NCI-H1092 treated with DMSO at 0.1 percent for 48 hours (cell line): ENCODE measurements around the gene SLC5A6.

Experiments
- DNase-seq: peaks from one replicate; lab custom pipeline; 2025; lab: John Stamatoyannopoulos, UW

SLC5A6 gene

DNA sequence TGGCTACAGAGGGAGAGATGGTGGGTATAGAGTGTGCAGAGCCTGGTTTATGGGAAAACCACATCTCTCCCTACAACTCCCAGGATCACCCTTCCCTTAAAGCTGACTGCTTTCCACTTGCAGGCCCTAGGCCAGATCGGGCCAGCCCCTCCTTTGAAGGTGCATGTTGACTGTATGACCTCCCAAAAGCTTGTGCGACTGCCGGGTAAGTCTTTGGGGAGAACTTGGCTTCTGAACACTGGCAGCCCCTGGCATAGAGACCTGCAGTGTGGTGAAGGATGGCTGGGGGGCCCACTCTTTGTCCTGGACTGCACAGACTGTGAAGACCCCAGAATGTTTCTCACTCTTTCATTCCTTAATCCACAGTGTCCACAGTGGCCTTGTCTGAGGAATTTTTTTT lies 24.6 kb upstream of the SLC5A6 start:
- no peak for DNase-seq

DNA sequence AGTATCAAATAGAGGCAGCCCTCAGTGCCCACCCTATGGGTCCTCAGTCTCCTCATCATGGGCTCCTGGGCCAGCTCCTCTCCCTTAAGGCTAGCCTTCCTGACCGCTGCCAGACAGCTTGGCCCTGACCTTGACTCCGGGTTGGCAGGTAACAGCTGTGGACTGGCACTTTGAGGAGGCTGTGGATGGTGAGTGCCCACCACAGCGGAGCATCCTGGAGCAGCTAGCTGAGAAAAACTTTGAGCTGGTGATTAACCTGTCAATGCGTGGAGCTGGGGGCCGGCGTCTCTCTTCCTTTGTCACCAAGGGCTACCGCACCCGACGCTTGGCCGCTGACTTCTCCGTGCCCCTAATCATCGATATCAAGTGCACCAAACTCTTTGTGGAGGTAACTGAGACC lies 24.1 kb upstream of the SLC5A6 start:
- no peak for DNase-seq

DNA sequence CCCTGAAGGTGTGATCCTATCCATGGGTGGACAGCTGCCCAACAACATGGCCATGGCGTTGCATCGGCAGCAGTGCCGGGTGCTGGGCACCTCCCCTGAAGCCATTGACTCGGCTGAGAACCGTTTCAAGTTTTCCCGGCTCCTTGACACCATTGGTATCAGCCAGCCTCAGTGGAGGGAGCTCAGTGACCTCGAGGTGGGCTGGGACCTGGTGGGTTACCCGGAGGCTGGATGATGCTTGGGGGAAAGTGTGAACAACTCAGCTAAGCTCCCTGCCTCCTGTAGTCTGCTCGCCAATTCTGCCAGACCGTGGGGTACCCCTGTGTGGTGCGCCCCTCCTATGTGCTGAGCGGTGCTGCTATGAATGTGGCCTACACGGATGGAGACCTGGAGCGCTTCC lies 21.3 kb upstream of the SLC5A6 start:
- DNase-seq: no peak

DNA sequence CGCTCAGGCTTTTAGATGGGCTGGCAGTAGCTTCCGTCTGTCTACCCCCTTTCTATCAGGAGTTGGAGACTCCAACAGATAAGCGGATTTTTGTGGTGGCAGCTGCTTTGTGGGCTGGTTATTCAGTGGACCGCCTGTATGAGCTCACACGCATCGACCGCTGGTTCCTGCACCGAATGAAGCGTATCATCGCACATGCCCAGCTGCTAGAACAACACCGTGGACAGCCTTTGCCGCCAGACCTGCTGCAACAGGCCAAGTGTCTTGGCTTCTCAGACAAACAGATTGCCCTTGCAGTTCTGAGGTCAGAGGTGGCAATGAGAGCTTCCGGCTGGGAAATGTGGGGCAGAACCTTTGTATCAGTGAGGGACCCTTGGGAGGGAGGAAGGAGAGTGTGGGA lies 19.9 kb upstream of the SLC5A6 start:
- DNase-seq: no peak

DNA sequence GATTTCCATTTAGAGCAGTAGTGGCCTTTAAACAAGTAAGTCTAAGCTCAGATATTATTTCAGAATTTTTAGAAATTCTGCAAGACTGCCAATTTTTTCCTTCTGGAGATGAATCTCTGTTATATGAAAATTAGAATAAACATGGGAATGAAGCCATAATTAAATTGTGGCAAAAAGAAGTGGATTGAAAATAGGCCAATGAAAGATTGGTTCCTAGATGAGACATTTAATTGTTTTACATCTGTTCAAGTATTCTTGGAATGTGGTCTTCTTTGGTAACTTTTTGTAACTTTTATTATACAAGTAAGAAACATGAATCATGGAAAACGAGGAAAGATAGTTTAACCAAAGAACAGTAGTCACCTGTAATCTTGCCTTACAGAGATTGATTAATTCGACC lies 15.4 kb upstream of the SLC5A6 start:
- DNase-seq: no peak

DNA sequence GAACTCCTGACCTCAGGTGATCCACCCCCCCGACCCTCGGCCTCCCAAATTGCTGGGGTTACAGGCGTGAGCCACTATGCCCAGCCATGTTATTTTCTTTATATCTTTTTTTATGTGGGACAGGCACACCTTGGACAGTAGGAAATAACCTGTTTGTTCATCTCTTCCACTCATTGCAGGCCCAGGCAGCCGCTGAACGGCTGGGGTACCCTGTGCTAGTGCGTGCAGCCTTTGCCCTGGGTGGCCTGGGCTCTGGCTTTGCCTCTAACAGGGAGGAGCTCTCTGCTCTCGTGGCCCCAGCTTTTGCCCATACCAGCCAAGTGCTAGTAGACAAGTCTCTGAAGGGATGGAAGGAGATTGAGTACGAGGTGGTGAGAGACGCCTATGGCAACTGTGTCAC lies 13.5 kb upstream of the SLC5A6 start:
- DNase-seq: no peak

DNA sequence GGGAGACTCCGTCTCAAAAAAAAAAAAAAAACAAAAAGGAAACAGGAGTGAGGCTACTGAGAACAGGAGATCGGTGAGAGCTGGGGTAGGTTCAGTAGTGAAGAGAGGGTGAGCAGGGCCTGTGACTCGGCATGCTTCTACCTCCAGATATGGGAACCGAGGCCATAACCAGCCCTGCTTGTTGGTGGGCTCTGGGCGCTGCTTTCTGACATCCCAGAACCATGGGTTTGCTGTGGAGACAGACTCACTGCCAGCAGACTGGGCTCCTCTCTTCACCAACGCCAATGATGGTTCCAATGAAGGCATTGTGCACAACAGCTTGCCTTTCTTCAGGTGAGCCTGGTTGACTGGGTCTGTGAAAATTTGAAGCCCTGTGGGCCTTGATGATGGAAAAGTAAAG lies 11.3 kb upstream of the SLC5A6 start:
- DNase-seq: no peak

DNA sequence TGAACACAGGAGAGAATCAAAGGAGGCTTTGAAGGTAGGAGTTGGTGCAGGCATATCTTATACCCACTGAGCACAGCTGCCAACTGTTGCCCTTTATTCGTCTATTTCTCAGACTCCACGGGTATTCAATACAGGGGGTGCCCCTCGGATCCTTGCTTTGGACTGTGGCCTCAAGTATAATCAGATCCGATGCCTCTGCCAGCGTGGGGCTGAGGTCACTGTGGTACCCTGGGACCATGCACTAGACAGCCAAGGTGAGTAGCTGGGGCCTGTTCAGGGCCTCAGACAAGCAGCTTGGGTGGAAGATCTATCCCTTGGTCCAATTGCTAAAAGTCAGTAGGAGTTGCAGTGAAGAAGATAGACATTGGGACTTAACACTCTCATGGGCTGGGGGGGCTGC lies 10.3 kb upstream of the SLC5A6 start:
- DNase-seq: no peak

DNA sequence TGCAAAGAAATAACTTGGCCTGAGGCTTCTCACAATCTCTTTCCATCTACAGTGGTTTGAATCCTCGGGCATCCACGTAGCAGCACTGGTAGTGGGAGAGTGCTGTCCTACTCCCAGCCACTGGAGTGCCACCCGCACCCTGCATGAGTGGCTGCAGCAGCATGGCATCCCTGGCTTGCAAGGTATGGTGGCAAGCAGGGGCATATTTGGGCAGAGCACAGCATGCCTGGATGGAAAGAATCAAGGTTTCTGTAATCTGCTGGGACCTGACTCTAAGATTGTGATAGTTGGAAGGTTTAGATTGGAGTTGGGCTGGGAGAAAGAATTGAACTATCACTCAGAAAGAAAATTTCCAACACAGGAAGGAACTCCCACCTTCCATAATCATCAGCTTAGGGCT lies 9.1 kb upstream of the SLC5A6 start:
- no peak for DNase-seq

DNA sequence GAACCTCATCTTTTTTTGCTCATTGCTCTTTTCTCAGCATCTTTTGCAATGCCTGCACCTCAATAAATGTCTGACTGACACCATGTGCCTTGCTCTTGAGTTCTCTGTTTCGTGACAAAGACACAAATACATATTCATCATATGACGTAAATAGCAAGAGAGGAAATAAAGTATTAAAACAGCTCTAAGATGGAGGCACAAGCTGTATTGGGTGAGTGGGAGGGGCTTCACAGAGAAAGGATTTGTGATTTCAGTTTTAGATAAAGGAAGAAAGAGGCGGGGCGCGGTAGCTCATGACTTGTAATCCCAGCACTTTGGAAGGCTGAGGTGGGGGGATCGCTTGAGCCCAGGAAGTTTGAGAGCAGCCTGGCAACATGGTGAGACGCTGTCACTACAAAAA lies 8.0 kb upstream of the SLC5A6 start:
- no peak for DNase-seq

DNA sequence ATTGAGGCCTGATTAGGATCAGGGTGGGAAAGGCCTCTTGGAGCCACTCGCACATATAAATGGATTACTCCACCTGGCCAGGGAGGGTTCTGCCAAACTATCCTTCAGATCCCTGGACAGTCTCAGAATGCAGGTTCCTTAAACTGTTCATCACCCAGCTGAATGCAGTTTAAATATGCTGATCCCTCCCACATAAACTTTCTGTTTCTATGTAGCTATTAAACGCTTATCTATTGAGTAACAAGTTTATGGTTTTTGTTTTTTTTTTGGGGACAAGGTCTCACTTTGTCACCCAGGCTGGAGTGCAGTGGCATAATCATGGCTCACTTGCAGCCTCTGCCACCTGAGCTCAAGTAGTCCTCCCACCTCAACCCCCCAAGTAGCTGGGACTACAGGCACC lies 7.0 kb upstream of the SLC5A6 start:
- no peak for DNase-seq

DNA sequence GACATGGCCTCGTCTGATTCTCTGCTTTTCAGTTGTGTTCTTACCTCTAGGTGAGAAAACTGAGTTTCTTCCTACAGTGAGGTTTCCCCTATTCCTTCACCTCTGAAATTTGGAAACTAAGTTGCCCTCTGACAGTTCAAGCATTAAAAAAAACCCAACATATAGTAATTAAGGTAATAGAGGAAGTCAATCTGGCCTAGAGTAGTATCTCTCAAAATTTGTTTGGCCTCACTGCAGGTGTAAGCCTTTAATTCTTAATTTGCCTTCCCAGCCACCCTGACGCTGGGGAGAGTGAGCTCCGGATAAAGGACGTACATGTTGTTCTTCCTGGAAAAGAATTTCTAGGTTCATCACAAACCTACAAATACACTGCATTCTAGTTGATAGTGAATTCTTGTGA lies 6.5 kb upstream of the SLC5A6 start:
- DNase-seq: no peak

DNA sequence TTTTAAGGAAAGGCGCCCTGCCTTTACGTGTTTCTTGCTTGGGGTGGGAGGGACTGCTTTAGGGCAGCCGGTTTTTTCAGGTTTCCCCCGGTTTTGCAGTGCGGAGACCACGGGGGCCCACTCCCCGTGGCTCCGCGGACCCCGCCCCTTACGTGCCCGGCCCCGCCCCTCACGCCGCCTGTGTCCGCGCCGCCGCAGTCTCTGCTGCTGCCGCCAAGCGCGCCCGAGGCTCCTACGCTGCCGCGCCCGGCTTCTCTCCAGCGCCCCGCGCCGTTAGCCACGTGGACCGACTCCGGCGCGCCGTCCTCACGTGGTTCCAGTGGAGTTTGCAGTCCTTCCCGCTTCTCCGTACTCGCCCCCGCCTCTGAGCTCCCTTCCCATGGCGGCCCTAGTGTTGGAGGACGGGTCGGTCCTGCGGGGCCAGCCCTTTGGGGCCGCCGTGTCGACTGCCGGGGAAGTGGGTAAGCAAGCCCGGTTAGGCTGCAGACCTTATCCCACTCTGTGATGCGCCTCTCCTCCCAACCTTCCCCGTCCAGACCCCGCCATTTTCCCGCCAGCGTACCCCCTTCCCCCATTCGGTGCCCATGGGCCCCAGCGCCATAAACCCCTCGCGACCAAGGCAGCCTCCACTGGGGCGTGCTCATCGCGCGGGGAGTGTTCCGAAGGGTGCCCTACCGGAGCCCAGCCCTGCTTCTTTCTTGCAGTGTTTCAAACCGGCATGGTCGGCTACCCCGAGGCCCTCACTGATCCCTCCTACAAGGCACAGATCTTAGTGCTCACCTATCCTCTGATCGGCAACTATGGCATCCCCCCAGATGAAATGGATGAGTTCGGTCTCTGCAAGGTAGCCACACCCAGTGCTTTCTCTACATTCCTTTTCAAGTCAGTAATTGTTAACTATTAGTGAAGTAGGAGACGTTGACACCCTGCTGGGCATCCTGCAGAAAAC lies 5.4 kb upstream of the SLC5A6 start, which contains the start of gene CAD:
TSS of gene CAD (plus strand) at position 197 of the 949 bp plus-strand sequence. CDS start at position 380, 183 bp downstream.
- DNase-seq: peak; percentile 75

DNA sequence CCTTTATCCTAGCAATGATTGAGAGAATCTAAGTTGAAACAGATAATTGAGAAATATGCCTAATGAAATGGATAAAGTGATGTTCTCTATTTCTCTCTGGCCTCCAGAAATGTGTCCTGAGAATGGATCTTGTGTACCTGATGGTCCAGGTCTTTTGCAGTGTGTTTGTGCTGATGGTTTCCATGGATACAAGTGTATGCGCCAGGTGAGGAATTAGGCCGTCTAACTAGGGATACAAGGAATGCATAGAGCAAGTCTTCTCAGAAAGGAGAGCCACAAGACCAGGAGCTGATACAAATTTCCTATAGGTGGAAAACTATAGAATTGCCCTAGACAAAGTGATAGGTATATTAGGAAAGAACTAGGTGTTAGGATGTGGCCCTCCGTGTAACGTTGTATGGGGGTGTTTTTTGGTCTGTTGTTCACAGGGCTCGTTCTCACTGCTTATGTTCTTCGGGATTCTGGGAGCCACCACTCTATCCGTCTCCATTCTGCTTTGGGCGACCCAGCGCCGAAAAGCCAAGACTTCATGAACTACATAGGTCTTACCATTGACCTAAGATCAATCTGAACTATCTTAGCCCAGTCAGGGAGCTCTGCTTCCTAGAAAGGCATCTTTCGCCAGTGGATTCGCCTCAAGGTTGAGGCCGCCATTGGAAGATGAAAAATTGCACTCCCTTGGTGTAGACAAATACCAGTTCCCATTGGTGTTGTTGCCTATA lies 4.5 kb upstream of the SLC5A6 start:
- DNase-seq: no peak

DNA sequence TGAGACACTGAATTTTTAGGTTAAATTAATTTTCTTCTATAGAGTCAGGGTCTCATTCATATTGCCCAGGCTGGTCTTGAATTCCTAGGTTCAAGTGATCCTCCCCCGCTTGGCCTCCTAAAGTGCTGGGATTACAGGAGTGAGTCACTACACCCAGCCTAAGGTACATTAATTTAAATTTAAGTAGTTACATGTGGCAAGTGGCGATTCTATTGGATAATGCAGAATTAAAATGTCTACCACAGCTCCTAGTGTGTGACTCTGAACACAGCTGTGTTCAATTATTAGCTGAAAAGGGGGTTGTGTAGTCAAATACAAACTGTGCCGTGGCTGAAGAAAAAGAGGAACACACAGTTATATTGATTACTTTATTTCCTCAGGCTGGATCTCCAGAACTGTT lies 2.9 kb upstream of the SLC5A6 start:
- no peak for DNase-seq

DNA sequence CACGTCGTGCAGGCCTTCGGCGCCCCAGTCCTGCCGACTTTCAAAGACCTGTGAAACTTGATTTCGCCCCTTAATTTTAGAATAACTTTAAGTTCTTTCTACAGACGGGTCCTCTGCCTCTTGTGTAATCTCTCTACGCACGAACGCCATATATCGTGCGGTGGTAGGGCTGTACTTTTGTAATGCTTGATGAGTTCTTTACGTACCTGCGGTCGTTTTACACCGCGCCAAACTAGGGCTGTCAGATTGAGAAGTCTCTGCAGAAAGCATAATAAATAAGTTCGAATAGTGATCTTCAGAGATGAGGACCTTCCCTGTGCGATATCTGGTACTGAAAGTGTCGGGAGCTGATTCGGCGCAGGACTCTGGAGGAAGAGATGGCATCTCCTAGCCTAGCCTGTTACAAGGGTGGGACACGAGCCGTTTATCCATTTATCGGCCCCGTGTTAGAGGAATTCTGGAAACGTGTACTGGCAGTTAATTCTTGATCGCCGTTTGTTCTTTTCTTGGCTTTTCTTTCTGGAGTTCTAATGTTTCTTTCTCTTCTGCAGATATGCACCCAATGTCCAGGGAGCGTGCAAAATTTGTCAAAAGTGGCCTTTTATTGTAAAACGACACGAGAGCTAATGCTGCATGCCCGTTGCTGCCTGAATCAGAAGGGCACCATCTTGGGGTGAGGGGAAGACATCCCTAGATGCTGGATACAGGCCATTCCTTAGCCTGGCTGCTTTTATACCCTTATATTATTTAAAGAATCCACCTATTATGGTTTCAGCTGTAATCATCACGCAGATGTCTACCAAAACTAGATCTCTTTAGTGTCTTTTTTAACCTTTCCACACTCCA lies 781 bp upstream of the SLC5A6 start:
- peak; percentile 33 for DNase-seq

DNA sequence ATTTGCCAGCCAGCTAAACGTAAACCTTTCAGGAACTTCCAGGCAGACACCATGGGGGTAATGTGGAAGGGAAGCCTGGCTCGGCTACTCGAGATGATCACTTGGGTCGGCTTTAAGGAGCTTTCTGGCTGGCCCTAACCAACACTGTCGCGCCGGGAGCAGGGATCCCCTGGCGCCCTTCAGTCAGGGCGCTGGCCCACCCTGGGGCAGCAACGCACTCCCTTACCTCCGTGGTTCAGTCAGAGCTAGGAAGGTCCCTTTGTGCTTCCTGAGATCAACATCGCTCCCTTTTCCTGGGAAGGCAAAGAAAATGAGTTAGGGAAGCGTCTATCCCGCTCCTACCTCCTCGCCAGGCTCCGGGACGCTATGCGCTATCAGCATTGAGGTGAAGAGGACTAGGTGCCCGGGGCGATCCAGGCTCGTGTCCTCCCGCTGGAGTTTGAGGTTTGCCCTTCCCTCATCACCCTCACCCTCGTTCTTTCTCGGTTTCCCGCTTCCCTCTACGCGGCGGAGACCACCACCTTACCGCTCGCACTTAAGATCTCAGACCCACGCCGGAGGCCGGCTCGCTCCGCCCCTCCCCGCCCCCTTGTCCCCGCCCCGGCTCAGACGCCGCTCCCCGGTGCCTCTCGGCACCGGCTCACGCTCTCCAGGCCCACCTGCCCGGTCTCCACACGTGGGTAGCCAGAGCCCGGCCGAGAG lies 676 bp downstream of the SLC5A6 start:
- peak; percentile 85 for DNase-seq

DNA sequence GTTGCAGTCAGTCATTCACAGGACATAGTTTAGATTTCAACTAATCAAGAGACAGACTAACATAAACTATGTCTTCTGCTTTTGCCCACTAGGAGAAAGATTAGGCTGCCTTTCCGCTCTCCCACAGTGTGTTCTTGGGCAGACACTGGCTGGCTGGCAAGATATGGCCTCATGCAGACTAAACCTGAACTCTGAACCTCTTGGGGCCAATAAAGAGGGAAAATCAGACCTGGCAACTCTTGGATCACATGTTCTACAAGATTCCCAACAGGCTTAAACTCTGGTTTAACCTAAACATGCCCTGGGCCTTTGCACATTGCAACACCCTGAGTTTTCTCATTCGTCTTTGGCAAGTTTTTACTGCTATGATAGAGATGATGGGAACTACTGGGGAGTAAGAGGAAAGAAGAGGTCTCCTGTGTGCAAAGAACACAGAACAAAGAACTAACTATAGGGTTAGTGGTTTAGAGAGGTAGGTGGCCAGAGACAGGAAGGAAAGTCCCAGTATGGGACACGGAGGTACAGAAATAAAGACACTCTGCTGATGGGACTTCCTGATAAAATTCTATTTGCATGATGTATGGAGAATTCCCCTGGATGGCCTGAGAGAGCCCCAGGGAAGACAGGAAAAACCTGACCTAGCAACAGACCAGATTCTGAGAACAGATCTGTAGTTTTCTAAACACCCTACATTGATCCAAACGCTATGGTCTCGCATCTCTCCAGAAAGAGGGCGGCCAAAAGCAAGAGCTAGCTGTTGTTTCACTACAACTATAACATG lies 2.3 kb downstream of the SLC5A6 start:
- no peak for DNase-seq

DNA sequence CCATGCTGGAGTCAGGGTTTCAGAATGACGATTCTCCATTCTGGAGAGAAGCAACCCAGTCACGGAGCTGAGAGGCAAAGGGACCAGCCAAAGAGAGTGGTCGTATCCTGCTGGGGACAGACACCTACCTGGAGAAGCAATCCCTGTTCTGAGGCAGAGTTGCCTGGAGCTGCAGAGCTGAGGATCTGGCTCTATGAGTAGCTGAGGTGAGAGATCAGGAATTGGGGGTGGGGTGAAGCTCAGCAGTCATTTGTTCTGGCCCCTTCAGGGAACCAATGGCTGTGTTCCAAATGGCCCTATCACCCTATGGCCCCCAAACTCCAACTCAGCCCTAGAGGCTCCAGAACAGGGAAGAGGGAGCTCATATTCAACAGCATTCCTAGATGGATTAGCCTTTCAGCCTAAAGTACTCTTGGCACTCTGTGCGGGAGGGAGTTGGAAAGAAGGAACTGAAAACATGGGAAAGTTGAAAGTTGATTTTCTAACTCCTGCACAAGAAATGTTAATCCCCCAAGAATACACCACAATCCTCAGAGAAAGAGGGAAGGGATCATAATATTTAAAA lies 3.5 kb downstream of the SLC5A6 start:
- DNase-seq: no peak

DNA sequence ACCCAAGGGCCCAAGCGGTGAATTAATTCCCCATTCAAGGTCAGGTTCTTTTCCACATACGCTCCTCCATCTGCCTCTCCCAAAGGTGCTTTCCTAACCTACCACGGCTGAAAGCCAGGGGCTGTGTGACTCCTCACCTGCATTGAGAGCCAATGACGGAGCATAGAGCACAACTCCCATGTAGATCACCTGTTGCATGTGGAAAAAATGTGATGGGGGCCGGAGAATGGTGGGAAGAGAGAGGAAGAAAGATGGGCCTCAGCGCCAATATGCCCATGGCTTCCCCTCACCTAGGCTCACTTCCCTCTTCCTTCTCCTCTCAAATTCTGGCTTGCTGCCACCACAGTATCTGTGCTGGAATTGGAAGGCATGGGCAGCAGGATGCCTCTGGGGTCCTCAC lies 5.7 kb downstream of the SLC5A6 start:
- no peak for DNase-seq

DNA sequence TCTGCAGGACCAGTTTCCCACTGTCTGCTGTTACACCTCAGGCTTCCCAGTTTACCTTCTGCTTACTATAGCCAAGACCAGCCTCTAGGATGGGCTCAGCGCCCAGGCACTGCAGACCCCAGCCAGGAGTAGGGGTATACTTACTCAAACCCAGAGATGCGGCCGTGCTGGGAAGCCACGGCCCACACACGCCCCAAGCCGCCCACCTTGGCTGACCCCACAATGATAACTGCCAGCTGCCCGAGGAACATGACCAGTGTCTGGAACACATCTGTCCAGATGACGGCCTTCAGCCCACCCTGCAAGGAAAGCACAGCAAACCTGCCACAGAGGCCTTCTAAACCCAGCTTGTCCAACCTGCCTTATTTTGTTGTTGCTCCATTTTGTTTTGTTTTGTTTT lies 6.9 kb downstream of the SLC5A6 start:
- no peak for DNase-seq
